IMR-90 (cell line): ENCODE measurements around the gene SRRM3. TPM values are rescaled to one million over a fixed set of nuclear protein-coding genes. Genes with fewer than 3 reads are reported as not detected.

Experiments
- ATAC-seq: fragments of 200-7000 bp; cut with Tn5 transposase; 2 replicates; pipeline ENCODE4 v1.9.1; 2020; ENCODE audit warnings: low read depth, mild to moderate bottlenecking, moderate library complexity
- BruUV-seq: library from RNA; stranded (reverse); fragments of 400-500 nt; replicated peaks from 2 replicates; lab custom pipeline; 2021; lab: Mats Ljungman, UMichigan
- CTCF ChIA-PET: fragments of 300-600 bp; formaldehyde crosslinking; extraction: SDS; loops from one replicate; lab custom pipeline; 2021; ENCODE audit warnings: antibody characterized with exemption; lab: Yijun Ruan, JAX
- POLR2A ChIA-PET: fragments of 300-600 bp; sonication (Branson Sonifier 250); formaldehyde crosslinking; loops from one replicate; lab custom pipeline; 2022; ENCODE audit warnings: antibody characterized with exemption; ENCODE audit not compliant: unreplicated experiment; lab: Charles Lee
- DNase-seq: peaks from one replicate; pipeline ENCODE4 v3.0.0; 2013
- H2AFZ ChIP-seq: replicated peaks from 2 replicates; pipeline ENCODE3; 2013; ENCODE audit warnings: low read length, mild to moderate bottlenecking; ENCODE audit not compliant: poor library complexity
- H2AK5ac ChIP-seq: 2 replicates; pipeline ENCODE4 v1.6.1; 2013; ENCODE audit warnings: low read depth, low read length, inconsistent platforms
- H2AK9ac ChIP-seq: replicated peaks from 2 replicates; pipeline ENCODE3; 2013; ENCODE audit warnings: mild to moderate bottlenecking, low read depth, low read length, moderate library complexity; ENCODE audit not compliant: poor library complexity
- H2BK120ac ChIP-seq: 2 replicates; pipeline ENCODE4 v1.6.1; 2013; ENCODE audit warnings: low read depth, low read length, inconsistent platforms
- H2BK15ac ChIP-seq: 3 replicates; pipeline ENCODE4 v1.6.1; 2013; ENCODE audit warnings: low read depth, low read length, inconsistent platforms
- H2BK20ac ChIP-seq: 2 replicates; pipeline ENCODE4 v1.6.1; 2013; ENCODE audit warnings: low read depth, mild to moderate bottlenecking, inconsistent platforms, low read length, moderate library complexity
- H2BK5ac ChIP-seq: 2 replicates; pipeline ENCODE4 v1.6.1; 2013; ENCODE audit warnings: mild to moderate bottlenecking, low read depth, low read length, inconsistent platforms; ENCODE audit not compliant: poor library complexity, severe bottlenecking
- H3K14ac ChIP-seq: replicated peaks from 2 replicates; pipeline ENCODE4 v1.6.1; 2013; ENCODE audit warnings: low read depth, low read length, inconsistent platforms
- H3K18ac ChIP-seq: 2 replicates; pipeline ENCODE4 v1.6.1; 2013; ENCODE audit warnings: low read depth, low read length, control low read depth
- H3K23ac ChIP-seq: 2 replicates; pipeline ENCODE4 v1.6.1; 2013; ENCODE audit warnings: low read depth, low read length, inconsistent platforms
- H3K27ac ChIP-seq: 2 replicates; pipeline ENCODE4 v1.5.1; 2013; ENCODE audit warnings: mild to moderate bottlenecking, control low read depth, low read length; ENCODE audit not compliant: insufficient read depth
- H3K27me3 ChIP-seq: 2 replicates; pipeline ENCODE4 v1.6.1; 2013; ENCODE audit warnings: low read length; ENCODE audit not compliant: control insufficient read depth, insufficient read depth
- H3K36me3 ChIP-seq: 2 replicates; pipeline ENCODE4 v1.6.1; 2013; ENCODE audit warnings: low read length, mixed read lengths; ENCODE audit not compliant: control insufficient read depth, insufficient read depth
- H3K4ac ChIP-seq: 2 replicates; pipeline ENCODE4 v1.6.1; 2013; ENCODE audit warnings: low read depth, low read length, inconsistent platforms
- H3K4me1 ChIP-seq: 2 replicates; pipeline ENCODE4 v1.6.1; 2013; ENCODE audit warnings: low read length, mixed read lengths; ENCODE audit not compliant: control insufficient read depth, insufficient read depth
- H3K4me2 ChIP-seq: 2 replicates; pipeline ENCODE4 v1.6.1; 2013; ENCODE audit warnings: low read depth, mild to moderate bottlenecking, control low read depth, low read length, moderate library complexity
- H3K4me3 ChIP-seq: 2 replicates; pipeline ENCODE4 v1.5.1; 2013; ENCODE audit warnings: low read depth, mild to moderate bottlenecking, control low read depth, low read length, moderate library complexity; ENCODE audit not compliant: insufficient read depth
- H3K56ac ChIP-seq: 2 replicates; pipeline ENCODE4 v1.6.1; 2013; ENCODE audit warnings: low read length, inconsistent platforms; ENCODE audit not compliant: insufficient read depth; ENCODE audit errors: extremely low read depth
- H3K79me1 ChIP-seq, 2 experiments: 2 replicates each; pipeline ENCODE4 v1.6.1; 2013; ENCODE audit warnings: low read length in 2 of 2, inconsistent platforms in 1 of 2, low read depth in 1 of 2
- H3K9ac ChIP-seq: 2 replicates; pipeline ENCODE4 v1.6.1; 2013; ENCODE audit warnings: low read depth, low read length, control low read depth
- H3K9me1 ChIP-seq: 2 replicates; pipeline ENCODE4 v1.6.1; 2013; ENCODE audit warnings: low read length, inconsistent platforms; ENCODE audit not compliant: insufficient read depth
- H3K9me3 ChIP-seq: 2 replicates; pipeline ENCODE4 v1.6.1; 2013; ENCODE audit warnings: low read length; ENCODE audit not compliant: control insufficient read depth, insufficient read depth
- H4K20me1 ChIP-seq: 2 replicates; pipeline ENCODE4 v1.6.1; 2013; ENCODE audit warnings: low read length, inconsistent platforms; ENCODE audit not compliant: insufficient read depth
- H4K5ac ChIP-seq: 2 replicates; pipeline ENCODE4 v1.6.1; 2013; ENCODE audit warnings: mild to moderate bottlenecking, low read depth, low read length, control low read depth
- H4K8ac ChIP-seq, 2 experiments: 2 replicates each; pipeline ENCODE4 v1.6.1; 2013; ENCODE audit warnings: low read depth in 2 of 2, low read length in 2 of 2, control low read depth in 1 of 2, inconsistent platforms in 1 of 2
- H4K91ac ChIP-seq: 2 replicates; pipeline ENCODE4 v1.6.1; 2013; ENCODE audit warnings: low read depth, low read length, inconsistent platforms; ENCODE audit not compliant: insufficient read depth
- CEBPB ChIP-seq: IDR thresholded peaks from 2 replicates; pipeline ENCODE4 v1.6.1; 2012; ENCODE audit warnings: low read depth, low read length, improper control_type of control experiment
- NFE2L2 ChIP-seq: fragments of 150-350 bp; IDR thresholded peaks from 2 replicates; pipeline ENCODE4 v1.6.1; 2016; ENCODE audit warnings: low read depth, mild to moderate bottlenecking, low read length
- SMC3 ChIP-seq: fragments of 150-350 bp; IDR thresholded peaks from 2 replicates; pipeline ENCODE4 v1.6.1; 2016; ENCODE audit warnings: low read depth, mild to moderate bottlenecking, antibody characterized with exemption, low read length, moderate library complexity
- WGBS, 2 experiments: methylation state at CpG; one replicate each; pipeline versions ENCODE4 v1.1.5 to v1.1.7; 2013; ENCODE audit warnings: missing lambda C conversion rate in 2 of 2; ENCODE audit not compliant: insufficient read length in 1 of 2; ENCODE audit errors: extremely low coverage in 2 of 2; 5-methylcytosine and 5-hydroxymethylcytosine counted together
- dilution Hi-C: fragments of 300-500 bp; cut with HindIII; formaldehyde crosslinking; loops from one replicate; pipeline ENCODE4 v1.14.3; 2018; ENCODE audit warnings: low sequenced_read_pairs; ENCODE audit not compliant: unreplicated experiment
- in situ Hi-C: fragments of 300-500 bp; cut with MboI; formaldehyde crosslinking; loops from 3 replicates; pipeline ENCODE4 v1.14.3; 2019; ENCODE audit warnings: low sequenced_read_pairs, inconsistent platforms, mixed read lengths
- intact Hi-C: fragments of 100-400 bp; cut with micrococcal nuclease; formaldehyde crosslinking; loops from 2 replicates; pipeline ENCODE4 v1.10.0; 2022
- polyA plus RNA-seq, 3 experiments: library from polyadenylated mRNA; depleted of rRNA; stranded (reverse); fragments of >200 nt; gene quantifications; 2 replicates each; pipeline ENCODE4 v1.2.3, GENCODE V29; 2012; ENCODE audit warnings: low replicate concordance in 1 of 3
- total RNA-seq: library from RNA; depleted of rRNA; stranded (reverse); fragments of >200 nt; gene quantifications from 2 replicates; pipeline ENCODE4 v1.2.3, GENCODE V29; 2012
- TF ChIP-seq, protein P1 (sequence below): fragments of 150-350 bp; IDR thresholded peaks from 2 replicates; pipeline ENCODE4 v1.6.1; 2017; ENCODE audit warnings: mild to moderate bottlenecking, antibody characterized with exemption, low read length, low read depth

The SRRM3 gene
- total and polyA plus RNA-seq, 2 of the 4 experiments (the other 2 are of a cell fraction) = 0.18 to 2.5 TPM

- Histone ChIP-seq H4K8ac (no peak overlapping the region), H2AK9ac (no peak overlapping the region), H3K56ac (no peak overlapping the region), H3K23ac (no peak overlapping the region), H2BK5ac (no peak overlapping the region), H3K9me1 (no peaks in the 10 kb centered on the region; the same call in 1 of the 2 replicates), H2BK15ac (no peak overlapping the region), H3K27me3 (peaks cover 33% of the 10 kb centered on the region), H2BK20ac (no peak overlapping the region), H3K27ac (no peak overlapping the region), H3K79me1 (no peaks in the 10 kb centered on the region), H4K20me1 (no peaks in the 10 kb centered on the region), H3K4me2 (no peak overlapping the region), H2BK120ac (no peak overlapping the region), H3K18ac (no peak overlapping the region), H3K9ac (no peak overlapping the region), H3K36me3 (no peaks in the 10 kb centered on the region), H3K4me3 (no peak overlapping the region), H2AFZ (peak overlapping the region; percentile 58), H4K5ac (no peak overlapping the region), H3K4ac (no peak overlapping the region), H2AK5ac (no peak overlapping the region), H4K91ac (no peak overlapping the region), H3K14ac (no peak overlapping the region), H3K9me3 (no peaks in the 10 kb centered on the region), H3K4me1 (no peaks in the 10 kb centered on the region)
- dilution Hi-C loops = no loop called here
- WGBS, 2 experiments = no CpG with 5 or more reads among the region's 5 CpGs
- no peak for DNase-seq
- ATAC-seq = no peak
- in situ Hi-C loops = no loop called here
- BruUV-seq = no TSS peak
- ChIA-PET POLR2A (no interaction called here), CTCF (no interaction called here)
- no peak for TF ChIP-seq SMC3
- TF ChIP-seq CEBPB = no peak
- TF ChIP-seq NFE2L2 = no peak
- TF ChIP-seq, protein P1, sequence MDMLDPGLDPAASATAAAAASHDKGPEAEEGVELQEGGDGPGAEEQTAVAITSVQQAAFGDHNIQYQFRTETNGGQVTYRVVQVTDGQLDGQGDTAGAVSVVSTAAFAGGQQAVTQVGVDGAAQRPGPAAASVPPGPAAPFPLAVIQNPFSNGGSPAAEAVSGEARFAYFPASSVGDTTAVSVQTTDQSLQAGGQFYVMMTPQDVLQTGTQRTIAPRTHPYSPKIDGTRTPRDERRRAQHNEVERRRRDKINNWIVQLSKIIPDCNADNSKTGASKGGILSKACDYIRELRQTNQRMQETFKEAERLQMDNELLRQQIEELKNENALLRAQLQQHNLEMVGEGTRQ = no peak
- intact Hi-C loops = no loop called here
These were observed 45.2 kb downstream of the SRRM3 start for GRCh38 chr7:76246804-76247389.
